Measurements from ENCODE around the gene TRIM24. TPM values are rescaled to one million over a fixed set of nuclear protein-coding genes. Genes with fewer than 3 reads are reported as not detected.

The TRIM24 gene
- total RNA-seq, 2 experiments from 2014 or later: 14.1 to 16.0 TPM

GRCh38 chr7:138563808-138564207 lies 103.7 kb downstream of the TRIM24 start:
- Histone ChIP-seq H3K36me3 (ENCODE audit: insufficient read depth, low read length) (peaks cover 87% of the 10 kb centered on the region), H3K27me3 (ENCODE audit: control insufficient read depth in 1 of 2, insufficient read depth in 2 of 2, low read length in 2 of 2) (no peaks in the 10 kb centered on the region), H3K4me3 (ENCODE audit: low read length) (no peak overlapping the region), H3K9me3 (ENCODE audit: control insufficient read depth in 1 of 2, insufficient read depth in 1 of 2, low read length in 2 of 2) (peaks cover 36 to 45% of the 10 kb centered on the region in 2 experiments), H3K27ac (ENCODE audit: low read depth in 1 of 2, low read length in 2 of 2) (no peak overlapping the region), H3K4me1 (ENCODE audit: insufficient read depth, low read length) (no peaks in the 10 kb centered on the region)
- Mint-ChIP-seq H3K27ac (no peak overlapping the region), H3K4me1 (ENCODE audit: low read depth) (no peaks in the 10 kb centered on the region), H3K27me3 (no peaks in the 10 kb centered on the region), H3K36me3 (ENCODE audit: low read depth) (peaks cover 98% of the 10 kb centered on the region), H3K9me3 (peaks cover 26% of the 10 kb centered on the region), H3K4me3 (no peak overlapping the region)
- DNase-seq (no peak), ATAC-seq (ENCODE audit: poor library complexity) (no peak)
- ChIA-PET POLR2A (no interaction called here), CTCF (no interaction called here)
- no peak for TF ChIP-seq CTCF (IDR thresholded peaks at IDR 0.05)
- intact Hi-C loops (cut with DNase I, micrococcal nuclease): no loop called here

- Histone ChIP-seq H3K27me3 (ENCODE audit: control insufficient read depth in 1 of 2, insufficient read depth in 2 of 2, low read length in 2 of 2) (no peaks in the 10 kb centered on the region), H3K4me3 (ENCODE audit: low read length) (no peak overlapping the region), H3K4me1 (ENCODE audit: insufficient read depth, low read length) (no peaks in the 10 kb centered on the region), H3K27ac (ENCODE audit: low read depth in 1 of 2, low read length in 2 of 2) (no peak overlapping the region), H3K36me3 (ENCODE audit: insufficient read depth, low read length) (peaks cover 85% of the 10 kb centered on the region), H3K9me3 (ENCODE audit: control insufficient read depth in 1 of 2, insufficient read depth in 1 of 2, low read length in 2 of 2) (peaks cover 35 to 41% of the 10 kb centered on the region in 2 experiments)
- Mint-ChIP-seq H3K36me3 (ENCODE audit: low read depth) (peaks cover 98% of the 10 kb centered on the region), H3K9me3 (peaks cover 24% of the 10 kb centered on the region), H3K27me3 (no peaks in the 10 kb centered on the region), H3K4me3 (no peak overlapping the region), H3K27ac (no peak overlapping the region), H3K4me1 (ENCODE audit: low read depth) (no peaks in the 10 kb centered on the region)
- no peak for ATAC-seq (ENCODE audit: poor library complexity)
- ChIA-PET POLR2A (no interaction called here), CTCF (no interaction called here)
- intact Hi-C loops (cut with DNase I, micrococcal nuclease): no loop called here
- no peak for TF ChIP-seq CTCF (IDR thresholded peaks at IDR 0.05)
- DNase-seq: no peak
Observed at GRCh38 chr7:138564365-138564764, 104.3 kb downstream of the TRIM24 start.

GRCh38 chr7:138565071-138565450 lies 105.0 kb downstream of the TRIM24 start:
- ChIA-PET POLR2A (no interaction called here), CTCF (no interaction called here)
- ATAC-seq (ENCODE audit: poor library complexity): no peak
- H3K27ac ChIP-seq (ENCODE audit: low read depth in 1 of 2, low read length in 2 of 2): no peak overlapping the region
- Mint-ChIP-seq H3K27ac (no peak overlapping the region), H3K4me3 (no peak overlapping the region), H3K36me3 (ENCODE audit: low read depth) (peaks cover 98% of the 10 kb centered on the region), H3K27me3 (no peaks in the 10 kb centered on the region), H3K9me3 (peaks cover 22% of the 10 kb centered on the region), H3K4me1 (ENCODE audit: low read depth) (no peaks in the 10 kb centered on the region)
- H3K36me3 ChIP-seq (ENCODE audit: insufficient read depth, low read length): peaks cover 80% of the 10 kb centered on the region
- DNase-seq: no peak
- no peak for TF ChIP-seq CTCF (IDR thresholded peaks at IDR 0.05)
- H3K4me1 ChIP-seq (ENCODE audit: insufficient read depth, low read length): no peaks in the 10 kb centered on the region
- intact Hi-C loops (cut with DNase I, micrococcal nuclease): no loop called here
- no peak overlapping the region for H3K4me3 ChIP-seq (ENCODE audit: low read length)
- H3K9me3 ChIP-seq (ENCODE audit: control insufficient read depth in 1 of 2, insufficient read depth in 1 of 2, low read length in 2 of 2): peaks cover 31 to 41% of the 10 kb centered on the region in 2 experiments
- no peaks in the 10 kb centered on the region for H3K27me3 ChIP-seq (ENCODE audit: control insufficient read depth in 1 of 2, insufficient read depth in 2 of 2, low read length in 2 of 2)
